ENCODE data around the gene TMEFF2.

DNA sequence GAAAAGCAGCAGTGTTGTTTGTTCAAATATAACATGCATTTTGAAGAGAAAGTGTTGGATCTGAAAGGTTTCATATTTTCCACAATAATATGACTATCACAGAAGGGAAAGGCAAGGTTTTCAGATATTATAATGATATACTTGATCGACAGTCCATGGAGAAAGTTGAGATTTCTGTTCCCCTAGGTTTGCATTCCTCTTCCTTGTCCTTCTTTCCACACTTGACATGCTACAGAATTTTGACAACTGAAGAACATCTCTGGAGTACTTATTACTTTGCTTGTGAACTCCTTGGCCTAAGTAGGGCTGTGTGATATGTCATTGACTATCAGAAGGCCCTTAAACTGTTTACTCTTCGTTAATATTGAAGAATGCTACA, 46.5 kb downstream of the TMEFF2 start:
- TF ChIP-seq EP300 (IDR thresholded peaks at IDR 0.05) (no peak), POLR2AphosphoS5 (IDR thresholded peaks at IDR 0.05) (no peak), POLR2A (IDR thresholded peaks at IDR 0.05) (no peak)
- TF ChIP-seq, protein P1, sequence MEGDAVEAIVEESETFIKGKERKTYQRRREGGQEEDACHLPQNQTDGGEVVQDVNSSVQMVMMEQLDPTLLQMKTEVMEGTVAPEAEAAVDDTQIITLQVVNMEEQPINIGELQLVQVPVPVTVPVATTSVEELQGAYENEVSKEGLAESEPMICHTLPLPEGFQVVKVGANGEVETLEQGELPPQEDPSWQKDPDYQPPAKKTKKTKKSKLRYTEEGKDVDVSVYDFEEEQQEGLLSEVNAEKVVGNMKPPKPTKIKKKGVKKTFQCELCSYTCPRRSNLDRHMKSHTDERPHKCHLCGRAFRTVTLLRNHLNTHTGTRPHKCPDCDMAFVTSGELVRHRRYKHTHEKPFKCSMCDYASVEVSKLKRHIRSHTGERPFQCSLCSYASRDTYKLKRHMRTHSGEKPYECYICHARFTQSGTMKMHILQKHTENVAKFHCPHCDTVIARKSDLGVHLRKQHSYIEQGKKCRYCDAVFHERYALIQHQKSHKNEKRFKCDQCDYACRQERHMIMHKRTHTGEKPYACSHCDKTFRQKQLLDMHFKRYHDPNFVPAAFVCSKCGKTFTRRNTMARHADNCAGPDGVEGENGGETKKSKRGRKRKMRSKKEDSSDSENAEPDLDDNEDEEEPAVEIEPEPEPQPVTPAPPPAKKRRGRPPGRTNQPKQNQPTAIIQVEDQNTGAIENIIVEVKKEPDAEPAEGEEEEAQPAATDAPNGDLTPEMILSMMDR (IDR thresholded peaks at IDR 0.05) = no peak

Measured in upper lobe of left lung (tissue), 4 donors.